ENCODE measurements around the gene SORCS2. TPM values are rescaled to one million over a fixed set of nuclear protein-coding genes. Genes with fewer than 3 reads are reported as not detected.

Gene SORCS2
- total RNA-seq, 3 donors from 2014 or later: 0.66 to 1.3 (median 0.80) TPM

DNA sequence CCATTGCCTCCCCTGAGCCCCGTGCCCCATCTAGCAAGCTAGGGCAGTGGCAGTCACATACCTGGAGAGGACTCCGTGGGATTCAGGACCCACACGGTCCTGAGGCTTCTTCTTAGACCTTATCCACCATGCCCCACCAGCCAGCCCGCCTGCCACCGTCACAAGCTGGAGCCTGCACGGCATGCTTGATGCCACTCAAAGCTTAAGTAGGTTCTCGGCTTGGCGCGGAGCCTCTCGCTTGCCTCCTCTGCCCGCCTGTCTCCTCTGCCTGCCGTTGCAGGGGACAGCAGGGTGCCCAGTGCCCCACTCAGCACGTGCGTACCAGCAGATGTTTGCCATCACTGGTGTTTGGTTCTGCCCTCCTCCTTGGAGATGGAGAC, 228.3 kb downstream of the SORCS2 start:
- Histone ChIP-seq H3K36me3 (no peaks in the 10 kb centered on the region), H3K27me3 (no peaks in the 10 kb centered on the region), H3K4me3 (no peak overlapping the region), H3K4me1 (no peaks in the 10 kb centered on the region), H3K9me3 (peaks cover 0 to 4% of the 10 kb centered on the region in 2 donors), H3K27ac (no peak overlapping the region)
- peak in 1 of 2 donors; percentile 28 for DNase-seq (ENCODE audit: low spot score in 2 of 2)
- intact Hi-C loops (cut with DNase I; ENCODE audit: low total_unique reads): no loop called here
- TF ChIP-seq POLR2AphosphoS5 (IDR thresholded peaks at IDR 0.05) (no peak), POLR2A (IDR thresholded peaks at IDR 0.05) (no peak)
- TF ChIP-seq, protein P1, sequence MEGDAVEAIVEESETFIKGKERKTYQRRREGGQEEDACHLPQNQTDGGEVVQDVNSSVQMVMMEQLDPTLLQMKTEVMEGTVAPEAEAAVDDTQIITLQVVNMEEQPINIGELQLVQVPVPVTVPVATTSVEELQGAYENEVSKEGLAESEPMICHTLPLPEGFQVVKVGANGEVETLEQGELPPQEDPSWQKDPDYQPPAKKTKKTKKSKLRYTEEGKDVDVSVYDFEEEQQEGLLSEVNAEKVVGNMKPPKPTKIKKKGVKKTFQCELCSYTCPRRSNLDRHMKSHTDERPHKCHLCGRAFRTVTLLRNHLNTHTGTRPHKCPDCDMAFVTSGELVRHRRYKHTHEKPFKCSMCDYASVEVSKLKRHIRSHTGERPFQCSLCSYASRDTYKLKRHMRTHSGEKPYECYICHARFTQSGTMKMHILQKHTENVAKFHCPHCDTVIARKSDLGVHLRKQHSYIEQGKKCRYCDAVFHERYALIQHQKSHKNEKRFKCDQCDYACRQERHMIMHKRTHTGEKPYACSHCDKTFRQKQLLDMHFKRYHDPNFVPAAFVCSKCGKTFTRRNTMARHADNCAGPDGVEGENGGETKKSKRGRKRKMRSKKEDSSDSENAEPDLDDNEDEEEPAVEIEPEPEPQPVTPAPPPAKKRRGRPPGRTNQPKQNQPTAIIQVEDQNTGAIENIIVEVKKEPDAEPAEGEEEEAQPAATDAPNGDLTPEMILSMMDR (IDR thresholded peaks at IDR 0.05): no peak

- H3K27ac ChIP-seq: no peak overlapping the region
- intact Hi-C loops (cut with DNase I; ENCODE audit: low total_unique reads): no loop called here
- DNase-seq (ENCODE audit: low spot score in 2 of 2): peak in 1 of 2 donors; percentile 27
- H3K4me1 ChIP-seq: no peaks in the 10 kb centered on the region
- TF ChIP-seq, protein P1 (IDR thresholded peaks at IDR 0.05): no peak
- TF ChIP-seq POLR2A (IDR thresholded peaks at IDR 0.05) (no peak), POLR2AphosphoS5 (IDR thresholded peaks at IDR 0.05) (no peak)
- peaks cover 0 to 4% of the 10 kb centered on the region in 2 donors for H3K9me3 ChIP-seq
- no peaks in the 10 kb centered on the region for H3K36me3 ChIP-seq
- no peak overlapping the region for H3K4me3 ChIP-seq
- no peaks in the 10 kb centered on the region for H3K27me3 ChIP-seq
Observed at GRCh38 chr4:7421356-7422150, 229.2 kb downstream of the SORCS2 start.

DNA sequence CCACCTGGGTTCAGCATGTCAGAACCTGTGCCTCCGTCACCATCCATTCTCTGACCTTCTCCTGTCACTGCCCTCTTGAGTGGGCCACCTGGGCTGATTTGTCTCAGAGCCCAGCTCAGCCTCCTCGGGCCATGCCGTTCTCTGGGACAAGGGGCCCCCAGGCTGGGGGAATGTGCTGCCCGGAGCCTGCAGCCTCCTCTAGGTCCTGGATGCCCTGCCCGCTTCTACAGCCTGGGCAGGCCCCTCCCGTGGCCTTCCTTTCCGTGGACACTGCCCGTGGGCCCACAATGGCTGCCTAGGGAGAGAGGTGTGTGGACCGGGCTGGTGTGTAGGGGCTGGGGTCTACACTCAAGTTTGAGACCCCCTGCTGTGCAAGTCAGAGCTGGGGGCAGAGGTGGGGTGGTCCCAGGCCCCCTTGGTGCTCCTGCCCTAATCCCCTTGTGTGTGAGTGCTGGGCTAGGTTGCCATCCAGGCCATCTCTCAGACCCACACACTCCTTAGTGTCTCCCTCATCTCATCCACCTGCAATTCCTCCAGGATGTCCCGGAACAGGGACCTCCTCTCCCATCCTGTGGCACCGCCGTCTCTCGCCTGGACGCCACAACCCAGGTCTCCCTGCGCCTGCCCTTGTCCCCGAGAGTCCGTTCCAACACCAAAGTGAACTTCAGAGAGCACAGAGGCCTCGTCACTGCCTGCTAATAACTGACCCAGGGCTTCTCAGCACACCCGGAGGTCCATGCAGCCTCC, 230.0 kb downstream of the SORCS2 start:
- Histone ChIP-seq H3K9me3 (peaks cover 0 to 4% of the 10 kb centered on the region in 2 donors), H3K4me3 (no peak overlapping the region), H3K27me3 (no peaks in the 10 kb centered on the region), H3K4me1 (no peaks in the 10 kb centered on the region), H3K27ac (no peak overlapping the region), H3K36me3 (no peaks in the 10 kb centered on the region)
- intact Hi-C loops (cut with DNase I; ENCODE audit: low total_unique reads): no loop called here
- peak in 1 of 2 donors; percentile 43 for DNase-seq (ENCODE audit: low spot score in 2 of 2)
- TF ChIP-seq, protein P1 (IDR thresholded peaks at IDR 0.05): no peak
- no peak for TF ChIP-seq POLR2AphosphoS5 (IDR thresholded peaks at IDR 0.05)
- TF ChIP-seq POLR2A (IDR thresholded peaks at IDR 0.05): no peak

- H3K4me1 ChIP-seq: no peaks in the 10 kb centered on the region
- H3K9me3 ChIP-seq: peaks cover 0 to 4% of the 10 kb centered on the region in 2 donors
- intact Hi-C loops (cut with DNase I; ENCODE audit: low total_unique reads): no loop called here
- no peak overlapping the region for H3K27ac ChIP-seq
- H3K27me3 ChIP-seq: no peaks in the 10 kb centered on the region
- TF ChIP-seq POLR2AphosphoS5 (IDR thresholded peaks at IDR 0.05) (no peak), POLR2A (IDR thresholded peaks at IDR 0.05) (no peak)
- TF ChIP-seq, protein P1 (IDR thresholded peaks at IDR 0.05): no peak
- DNase-seq (ENCODE audit: low spot score in 2 of 2): no peak
- H3K4me3 ChIP-seq: no peak overlapping the region
- no peaks in the 10 kb centered on the region for H3K36me3 ChIP-seq
Observed at GRCh38 chr4:7422898-7423180, 230.5 kb downstream of the SORCS2 start.

DNA sequence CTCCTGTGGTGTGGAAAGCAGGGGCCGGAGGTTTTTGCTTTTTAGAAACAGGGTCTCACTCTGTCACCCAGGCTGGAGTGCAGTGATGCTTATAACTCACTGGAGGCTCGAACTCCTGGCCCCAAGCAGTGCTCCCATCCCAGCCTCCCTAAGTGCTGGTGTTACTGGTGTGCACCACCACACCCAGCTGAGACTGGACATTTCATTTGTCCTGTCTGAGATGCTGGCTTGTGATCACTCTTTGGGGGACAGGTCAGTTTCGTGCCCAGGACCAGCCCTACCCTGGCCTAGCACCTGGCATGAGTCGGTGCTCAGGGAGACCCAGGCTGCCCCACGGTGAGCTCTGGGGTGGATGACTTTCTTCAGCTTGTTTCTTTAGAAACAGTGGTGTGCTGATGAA, 231.1 kb downstream of the SORCS2 start:
- TF ChIP-seq, protein P1 (IDR thresholded peaks at IDR 0.05): no peak
- TF ChIP-seq POLR2A (IDR thresholded peaks at IDR 0.05) (no peak), POLR2AphosphoS5 (IDR thresholded peaks at IDR 0.05) (no peak)
- intact Hi-C loops (cut with DNase I; ENCODE audit: low total_unique reads): no loop called here
- Histone ChIP-seq H3K36me3 (no peaks in the 10 kb centered on the region), H3K4me1 (no peaks in the 10 kb centered on the region), H3K9me3 (peaks cover 0 to 4% of the 10 kb centered on the region in 2 donors), H3K27ac (no peak overlapping the region), H3K27me3 (no peaks in the 10 kb centered on the region), H3K4me3 (no peak overlapping the region)
- DNase-seq (ENCODE audit: low spot score in 2 of 2): no peak

All from breast epithelium (tissue), 4 donors.